AG10803 (cell line): ENCODE data around the gene GMPR.

Experiments
- DNase-seq: peaks from one replicate; pipeline ENCODE4 v3.0.0; 2010; ENCODE audit warnings: low read depth
- H3K4me3 ChIP-seq: 2 replicates; pipeline ENCODE4 v1.5.1; 2011; ENCODE audit warnings: mild to moderate bottlenecking, low read length, control low read depth
- TF ChIP-seq, protein P1 (sequence below): conservative IDR thresholded peaks from 2 replicates; pipeline ENCODE4 v1.5.1; 2011; ENCODE audit warnings: mild to moderate bottlenecking, low read length, control low read depth, inconsistent platforms

Gene GMPR

DNA sequence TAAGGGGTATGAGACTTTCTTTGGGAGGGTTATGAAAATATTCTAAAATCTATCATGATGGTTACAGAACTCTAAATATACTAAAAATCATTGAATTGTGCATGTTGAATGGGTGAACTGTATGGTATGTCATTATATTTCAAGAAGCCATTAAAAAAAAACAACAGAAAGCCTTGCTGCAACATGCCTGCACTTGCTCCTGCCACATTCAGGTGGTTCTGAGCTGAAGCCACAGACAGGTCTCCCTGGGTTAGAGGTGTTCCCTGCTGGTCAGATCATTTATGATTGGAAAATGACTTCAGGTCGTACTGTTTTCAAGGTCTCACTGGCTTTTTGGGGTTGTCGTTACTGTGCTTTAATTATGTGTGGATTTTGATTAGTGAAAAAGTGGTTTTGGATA, 13.3 kb downstream of the GMPR start:
- no peak overlapping the region for H3K4me3 ChIP-seq
- DNase-seq, result no peak
- TF ChIP-seq, protein P1, sequence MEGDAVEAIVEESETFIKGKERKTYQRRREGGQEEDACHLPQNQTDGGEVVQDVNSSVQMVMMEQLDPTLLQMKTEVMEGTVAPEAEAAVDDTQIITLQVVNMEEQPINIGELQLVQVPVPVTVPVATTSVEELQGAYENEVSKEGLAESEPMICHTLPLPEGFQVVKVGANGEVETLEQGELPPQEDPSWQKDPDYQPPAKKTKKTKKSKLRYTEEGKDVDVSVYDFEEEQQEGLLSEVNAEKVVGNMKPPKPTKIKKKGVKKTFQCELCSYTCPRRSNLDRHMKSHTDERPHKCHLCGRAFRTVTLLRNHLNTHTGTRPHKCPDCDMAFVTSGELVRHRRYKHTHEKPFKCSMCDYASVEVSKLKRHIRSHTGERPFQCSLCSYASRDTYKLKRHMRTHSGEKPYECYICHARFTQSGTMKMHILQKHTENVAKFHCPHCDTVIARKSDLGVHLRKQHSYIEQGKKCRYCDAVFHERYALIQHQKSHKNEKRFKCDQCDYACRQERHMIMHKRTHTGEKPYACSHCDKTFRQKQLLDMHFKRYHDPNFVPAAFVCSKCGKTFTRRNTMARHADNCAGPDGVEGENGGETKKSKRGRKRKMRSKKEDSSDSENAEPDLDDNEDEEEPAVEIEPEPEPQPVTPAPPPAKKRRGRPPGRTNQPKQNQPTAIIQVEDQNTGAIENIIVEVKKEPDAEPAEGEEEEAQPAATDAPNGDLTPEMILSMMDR, result no peak

DNA sequence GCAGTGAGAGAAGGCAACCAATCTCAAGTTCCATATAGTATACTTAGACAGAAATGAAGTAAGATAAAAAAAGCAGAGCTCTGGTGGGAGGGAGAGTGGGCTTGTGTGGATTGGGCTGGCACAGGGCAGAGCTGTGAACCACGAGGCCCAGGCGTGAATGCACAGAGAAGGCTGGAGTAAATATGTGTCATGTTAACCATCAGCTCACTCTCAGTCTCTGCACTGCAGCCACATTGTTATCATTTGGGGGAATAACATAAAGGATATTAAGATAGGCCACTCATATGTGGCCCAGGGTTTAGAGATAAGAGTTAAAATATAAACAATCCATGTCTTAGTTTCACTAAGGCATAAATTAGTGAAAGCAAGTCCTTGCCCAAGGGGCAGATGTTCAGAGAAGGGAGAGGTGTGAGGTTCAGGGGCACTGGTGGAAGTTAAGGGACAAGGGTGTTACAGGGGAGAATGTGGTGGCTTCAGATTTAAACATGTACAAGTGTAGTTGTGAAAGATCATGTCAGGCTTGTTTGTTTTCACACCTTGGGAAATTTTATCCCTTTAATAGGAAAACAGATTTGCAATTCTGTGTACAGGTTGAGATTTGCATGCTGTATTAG, 14.4 kb downstream of the GMPR start:
- DNase-seq, result no peak
- TF ChIP-seq, protein P1, result no peak
- H3K4me3 ChIP-seq, result no peak overlapping the region

DNA sequence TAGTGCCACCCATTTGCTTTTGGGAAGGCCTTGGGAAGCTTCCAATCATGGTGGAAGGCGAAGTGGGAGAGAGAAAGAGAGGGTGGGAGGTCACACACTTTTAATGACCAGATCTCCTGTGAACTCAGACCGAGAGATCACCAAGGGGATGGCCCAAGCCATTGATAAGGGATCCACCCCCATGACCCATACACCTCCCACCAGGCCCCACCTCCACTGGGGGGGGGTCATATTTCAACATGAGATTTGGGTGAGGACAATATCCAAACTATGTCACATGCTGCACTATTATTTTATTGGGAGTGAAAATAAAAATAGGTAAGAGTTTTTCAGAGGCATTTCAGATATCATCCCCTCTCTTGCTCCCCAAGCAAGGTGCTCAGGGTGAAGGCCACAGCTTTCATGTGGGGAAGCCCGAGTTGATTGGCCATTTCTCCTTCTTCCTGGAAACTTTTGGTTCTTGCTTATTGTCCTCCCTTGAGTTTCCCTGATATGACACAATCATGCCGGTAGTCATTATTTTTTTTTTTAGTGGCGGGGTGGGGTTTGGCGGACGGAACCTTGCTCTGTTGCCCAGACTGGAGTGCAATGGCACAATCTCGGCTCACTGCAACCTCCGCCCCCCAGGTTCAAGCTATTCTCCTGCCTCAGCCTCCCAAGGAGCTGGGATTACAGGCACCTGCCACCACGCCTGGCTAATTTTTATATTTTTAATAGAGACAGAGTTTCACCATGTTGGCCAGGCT, 15.2 kb downstream of the GMPR start:
- TF ChIP-seq, protein P1, result no peak
- no peak overlapping the region for H3K4me3 ChIP-seq
- DNase-seq, result no peak

DNA sequence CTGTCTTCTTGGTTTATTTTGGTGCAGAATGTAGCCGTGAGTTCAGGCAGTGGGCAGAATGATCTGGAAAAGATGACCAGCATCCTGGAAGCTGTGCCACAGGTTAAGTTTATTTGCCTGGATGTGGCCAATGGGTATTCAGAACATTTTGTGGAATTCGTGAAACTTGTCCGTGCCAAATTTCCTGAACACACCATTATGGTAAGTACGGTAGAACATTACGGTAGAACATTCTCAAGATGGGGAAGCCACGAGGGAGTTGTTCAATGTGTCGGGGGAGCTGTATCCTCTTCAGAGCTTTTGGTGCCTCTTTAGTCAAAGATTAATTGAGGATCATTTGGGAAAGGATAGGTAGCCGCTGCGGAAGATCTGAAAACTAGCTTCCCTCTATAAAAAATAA, 16.1 kb downstream of the GMPR start:
- TF ChIP-seq, protein P1, result no peak
- no peak overlapping the region for H3K4me3 ChIP-seq
- no peak for DNase-seq

DNA sequence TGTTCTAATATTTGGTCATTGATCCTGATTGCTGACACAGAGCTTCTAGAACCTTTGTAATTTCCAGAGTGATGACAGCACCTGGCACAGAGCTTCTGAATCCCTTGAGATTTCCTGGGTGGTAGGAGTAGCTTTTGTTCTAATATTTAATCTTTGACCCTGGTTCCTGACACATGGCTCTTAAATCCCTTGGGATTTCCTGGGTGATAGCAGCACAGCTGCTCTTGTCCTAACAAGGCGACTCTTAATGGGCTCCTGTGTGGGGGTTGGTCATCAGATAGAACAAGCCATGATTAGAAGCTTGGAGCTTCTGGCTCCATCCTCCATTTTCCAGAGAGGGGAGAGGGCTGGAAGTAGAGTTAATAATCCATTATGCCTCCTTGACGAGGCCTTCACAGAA, 18.4 kb downstream of the GMPR start:
- no peak overlapping the region for H3K4me3 ChIP-seq
- DNase-seq, result no peak
- TF ChIP-seq, protein P1, result no peak

DNA sequence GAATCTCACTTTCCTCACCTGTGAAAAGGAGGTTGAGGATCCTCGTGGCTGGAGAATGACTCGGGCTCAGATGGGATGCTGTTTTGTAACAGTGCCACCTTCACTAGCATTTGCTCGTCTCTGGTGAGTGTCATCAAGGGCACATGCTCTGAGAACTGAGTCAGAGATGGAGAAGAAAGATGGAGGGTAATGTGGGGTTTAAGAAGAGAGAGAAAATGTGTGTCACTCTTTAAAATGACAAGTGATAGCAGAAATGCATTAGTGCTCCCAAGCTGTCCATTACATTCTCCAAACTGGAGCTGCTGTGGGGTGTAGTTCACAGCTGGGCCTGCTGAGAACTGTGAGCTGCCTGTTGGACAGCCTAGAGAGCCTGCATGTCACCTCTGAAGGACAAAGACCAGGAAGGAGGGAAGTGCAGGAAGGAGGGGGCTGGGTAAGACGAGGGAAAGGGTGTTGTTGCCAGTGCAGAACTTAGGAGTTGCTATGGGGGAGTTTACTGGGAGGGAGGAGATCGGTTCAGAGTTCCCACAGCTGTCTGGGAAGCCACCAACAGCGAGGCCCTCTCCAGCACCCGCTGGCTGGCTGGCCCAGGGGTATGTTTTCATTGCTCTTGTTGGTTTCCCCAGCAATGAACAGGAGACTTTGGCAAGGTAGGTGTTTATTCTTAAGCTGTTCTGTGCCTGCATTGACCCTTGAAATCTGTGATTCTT, 19.8 kb downstream of the GMPR start:
- no peak for DNase-seq

More for the DNA sequence above, 19.8 kb downstream of the GMPR start:
- H3K4me3 ChIP-seq, result no peak overlapping the region
- TF ChIP-seq, protein P1, result no peak
